Measurements from ENCODE around the gene TAX1BP3.

- TF ChIP-seq CTCF (conservative IDR thresholded peaks at IDR 0.05; ENCODE audit: low read depth, low read length) (no peak), NFE2L2 (IDR thresholded peaks at IDR 0.05; ENCODE audit: low read depth, low read length) (no peak), USF2 (IDR thresholded peaks at IDR 0.05; ENCODE audit: low read depth, low read length) (no peak), SMC3 (IDR thresholded peaks at IDR 0.05; ENCODE audit: low read depth, low read length) (no peak), MXI1 (IDR thresholded peaks at IDR 0.05; ENCODE audit: borderline replicate concordance, low read depth, low read length) (no peak), POLR2A (IDR thresholded peaks at IDR 0.05; ENCODE audit: low read depth, low read length) (no peak), MAFK (IDR thresholded peaks at IDR 0.05; ENCODE audit: low read depth, low read length) (no peak)
These were observed 13.7 kb upstream of the TAX1BP3 start for GRCh38 chr17:3682033-3682432.

Data from IMR-90 (cell line).